BJ (cell line): ENCODE results near the gene TPRG1. TPM values are rescaled to one million over a fixed set of nuclear protein-coding genes. Genes with fewer than 3 reads are reported as not detected.
A peak's percentile ranks its signal among the peaks of the same experiment; 100 is the strongest.

Experiments
- CTCF ChIA-PET: fragments of 350-600 bp; formaldehyde crosslinking; extraction: SDS; loops from one replicate; lab custom pipeline; 2021; ENCODE audit warnings: antibody characterized with exemption, inconsistent platforms; lab: Yijun Ruan, JAX
- POLR2A ChIA-PET: fragments of 300-600 bp; sonication (Branson Sonifier 250); formaldehyde crosslinking; extraction: SDS; loops from one replicate; lab custom pipeline; 2021; ENCODE audit warnings: antibody characterized with exemption; lab: Charles Lee
- DNase-seq: peaks from one replicate; pipeline ENCODE4 v3.0.0-alpha.2; 2011; ENCODE audit warnings: low read depth
- H3K27me3 ChIP-seq: 2 replicates; pipeline ENCODE4 v1.6.0; 2011; ENCODE audit warnings: low read length; ENCODE audit not compliant: control insufficient read depth, insufficient read depth
- H3K36me3 ChIP-seq: 2 replicates; pipeline ENCODE4 v1.5.1; 2011; ENCODE audit warnings: low read length; ENCODE audit not compliant: control insufficient read depth, insufficient read depth
- H3K4me3 ChIP-seq: 2 replicates; pipeline ENCODE4 v1.5.1; 2011; ENCODE audit warnings: low read depth, mild to moderate bottlenecking, control low read depth, low read length
- CTCF ChIP-seq: IDR thresholded peaks from 2 replicates; pipeline ENCODE4 v1.5.1; 2011; ENCODE audit warnings: low read depth, mild to moderate bottlenecking, control low read depth, inconsistent platforms, low read length, moderate library complexity; ENCODE audit not compliant: insufficient read depth
- polyA plus RNA-seq: library from polyadenylated mRNA; depleted of rRNA; stranded (reverse); fragments of >200 nt; gene quantifications from 2 replicates; pipeline ENCODE4 v1.2.3, GENCODE V29; 2011

TPRG1 gene
- polyA plus RNA-seq, 1 experiment: 0.16 TPM

GRCh38 chr3:189316296-189317019 is 144.7 kb downstream of the TPRG1 start:
- H3K36me3 ChIP-seq: no peaks in the 10 kb centered on the region
- ChIA-PET CTCF (no interaction called here), POLR2A (no interaction called here)
- no peaks in the 10 kb centered on the region for H3K27me3 ChIP-seq
- DNase-seq: no peak
- TF ChIP-seq CTCF: no peak
- H3K4me3 ChIP-seq: no peak overlapping the region

DNA sequence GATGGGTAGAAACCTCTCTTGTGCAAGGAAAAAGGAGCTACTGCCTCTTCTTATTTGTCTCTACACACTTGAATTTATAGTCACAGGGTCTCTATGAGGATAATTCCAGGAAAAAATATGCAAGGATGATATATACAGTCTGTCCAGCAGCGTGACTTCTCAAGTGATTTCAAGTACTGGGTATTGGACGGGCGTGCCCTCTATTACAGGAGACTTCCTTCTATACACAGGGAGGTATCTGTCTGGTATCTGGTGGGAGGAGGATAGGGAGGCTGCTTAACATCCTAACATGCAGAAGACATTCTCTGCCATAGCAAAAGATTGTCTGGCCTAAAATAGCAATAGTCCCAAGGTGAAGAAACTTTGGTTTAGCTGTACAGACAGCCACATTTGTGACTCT is 146.1 kb downstream of the TPRG1 start:
- ChIA-PET CTCF (no interaction called here), POLR2A (no interaction called here)
- no peak for DNase-seq
- Histone ChIP-seq H3K36me3 (no peaks in the 10 kb centered on the region), H3K4me3 (no peak overlapping the region), H3K27me3 (no peaks in the 10 kb centered on the region)
- no peak for TF ChIP-seq CTCF

- Histone ChIP-seq H3K27me3 (no peaks in the 10 kb centered on the region), H3K36me3 (no peaks in the 10 kb centered on the region), H3K4me3 (no peak overlapping the region)
- no peak for DNase-seq
- ChIA-PET CTCF (interaction anchor here (1.0 to 1.3 kb wide), 2 partner anchors 31 to 48 kb away, joined by 3 read pairs; no protein-coding TSS in a partner anchor), POLR2A (no interaction called here)
- TF ChIP-seq CTCF: no peak
Measured at GRCh38 chr3:189320511-189320910, 148.7 kb downstream of the TPRG1 start.

DNA sequence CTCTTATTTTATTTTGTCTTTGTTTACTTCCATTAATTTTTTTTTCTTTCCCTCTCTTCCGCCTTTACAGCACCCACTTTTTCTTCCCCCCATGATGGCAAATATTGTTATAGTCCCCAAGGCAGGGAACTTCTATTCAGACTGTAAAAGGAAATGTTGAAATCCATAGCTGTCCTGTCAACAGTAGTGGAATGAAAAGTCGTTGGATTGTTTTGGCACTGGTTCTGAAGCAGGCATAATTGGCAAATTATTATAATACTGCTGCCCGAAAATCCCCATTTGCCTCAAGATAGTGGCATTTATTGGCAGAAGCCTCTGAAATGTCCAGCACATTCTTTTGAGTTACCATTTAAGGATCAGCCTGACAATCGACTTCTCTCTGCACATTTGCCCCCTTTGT is 150.6 kb downstream of the TPRG1 start:
- Histone ChIP-seq H3K4me3 (no peak overlapping the region), H3K36me3 (no peaks in the 10 kb centered on the region), H3K27me3 (no peaks in the 10 kb centered on the region)
- POLR2A ChIA-PET: no interaction called here
- no peak for TF ChIP-seq CTCF
- DNase-seq: no peak
- CTCF ChIA-PET: no interaction called here

GRCh38 chr3:189324538-189325138 is 152.9 kb downstream of the TPRG1 start:
- no peak for TF ChIP-seq CTCF
- Histone ChIP-seq H3K36me3 (no peaks in the 10 kb centered on the region), H3K27me3 (no peaks in the 10 kb centered on the region), H3K4me3 (no peak overlapping the region)
- ChIA-PET POLR2A (no interaction called here), CTCF (interaction anchor here (1.2 kb wide), 1 partner anchor 10 kb away, joined by 3 read pairs; no protein-coding TSS in a partner anchor)
- peak; percentile 36 for DNase-seq
